ENCODE data around the gene LILRA2.

DNA sequence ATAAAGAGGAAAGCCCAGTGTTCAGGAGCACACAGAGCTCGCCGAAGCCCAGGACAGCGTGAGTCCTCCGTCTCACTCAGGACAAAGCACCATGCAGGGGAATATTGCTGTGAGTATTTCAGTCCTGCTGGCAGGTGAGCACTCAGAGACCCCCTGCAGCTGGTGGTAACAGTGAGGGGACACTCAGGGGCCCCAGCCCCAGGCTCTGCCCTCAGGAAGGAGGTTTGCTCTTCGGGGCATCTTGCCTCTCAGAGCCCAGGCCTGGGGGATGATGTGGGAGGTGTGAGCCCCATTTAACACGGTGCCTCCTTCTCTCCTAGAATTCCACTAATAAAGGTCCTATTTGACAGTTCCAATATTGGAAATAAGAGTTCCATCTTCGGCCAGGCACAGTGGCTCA, 34.6 kb downstream of the LILRA2 start:
- TF ChIP-seq POLR2A (IDR thresholded peaks at IDR 0.05) = no peak
- TF ChIP-seq, protein P1, sequence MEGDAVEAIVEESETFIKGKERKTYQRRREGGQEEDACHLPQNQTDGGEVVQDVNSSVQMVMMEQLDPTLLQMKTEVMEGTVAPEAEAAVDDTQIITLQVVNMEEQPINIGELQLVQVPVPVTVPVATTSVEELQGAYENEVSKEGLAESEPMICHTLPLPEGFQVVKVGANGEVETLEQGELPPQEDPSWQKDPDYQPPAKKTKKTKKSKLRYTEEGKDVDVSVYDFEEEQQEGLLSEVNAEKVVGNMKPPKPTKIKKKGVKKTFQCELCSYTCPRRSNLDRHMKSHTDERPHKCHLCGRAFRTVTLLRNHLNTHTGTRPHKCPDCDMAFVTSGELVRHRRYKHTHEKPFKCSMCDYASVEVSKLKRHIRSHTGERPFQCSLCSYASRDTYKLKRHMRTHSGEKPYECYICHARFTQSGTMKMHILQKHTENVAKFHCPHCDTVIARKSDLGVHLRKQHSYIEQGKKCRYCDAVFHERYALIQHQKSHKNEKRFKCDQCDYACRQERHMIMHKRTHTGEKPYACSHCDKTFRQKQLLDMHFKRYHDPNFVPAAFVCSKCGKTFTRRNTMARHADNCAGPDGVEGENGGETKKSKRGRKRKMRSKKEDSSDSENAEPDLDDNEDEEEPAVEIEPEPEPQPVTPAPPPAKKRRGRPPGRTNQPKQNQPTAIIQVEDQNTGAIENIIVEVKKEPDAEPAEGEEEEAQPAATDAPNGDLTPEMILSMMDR (IDR thresholded peaks at IDR 0.05) = no peak
